Measurements from ENCODE around the gene CCDC74A.
"Not testable (repeated sequence)": the region's sequence is repeated elsewhere in the genome, so short reads cannot be mapped to it uniquely, and the experiment has no call there.

CCDC74A gene

DNA sequence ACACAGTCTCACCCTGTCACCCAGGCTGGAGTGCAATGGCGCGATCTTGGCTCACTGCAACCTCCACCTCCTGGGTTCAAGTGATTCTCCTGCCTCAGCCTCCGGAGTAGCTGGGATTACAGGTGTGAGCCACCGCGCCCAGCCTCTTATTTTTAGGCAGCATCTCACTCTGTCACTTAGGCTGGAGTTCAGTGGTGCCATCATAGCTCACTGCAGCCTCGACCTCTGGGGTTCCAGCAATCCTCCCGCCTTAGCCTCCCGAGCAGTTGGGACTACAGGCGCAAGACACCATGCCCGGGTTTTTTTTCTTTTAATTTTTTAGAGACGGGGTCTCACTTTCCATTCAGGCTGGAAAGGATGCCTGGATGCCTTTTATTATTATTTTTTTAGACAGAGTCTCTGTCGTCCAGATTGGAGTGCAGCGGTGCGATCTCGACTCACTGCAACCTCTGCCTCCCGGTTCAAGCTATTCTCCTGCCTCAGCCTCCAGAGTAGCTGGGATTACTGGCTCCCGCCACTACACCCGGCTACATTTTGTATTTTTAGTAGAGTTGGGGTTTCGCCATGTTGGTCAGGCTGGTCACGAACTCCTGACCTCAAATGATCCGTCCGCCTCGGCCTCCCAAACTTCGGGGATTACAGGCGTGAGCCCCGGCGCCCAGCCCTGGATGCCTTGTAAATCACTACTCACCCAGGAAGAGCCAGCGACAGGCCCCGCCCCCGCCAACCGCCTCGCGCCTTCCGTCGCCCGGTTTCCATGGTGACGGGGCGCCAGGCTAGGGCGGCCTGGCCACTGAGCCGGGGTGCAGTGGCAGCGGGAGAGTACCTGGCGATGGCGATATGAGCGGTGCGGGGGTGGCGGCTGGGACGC is at the start of gene CCDC74A:
CCDC74A (plus strand) TSS at position 758 of the 871 bp plus-strand sequence; CDS start at position 841, 83 bp downstream.
- DNase-seq (ENCODE audit: extremely low read depth in 1 of 2, low read depth in 1 of 2), result peak; percentile 52 to 72

DNA sequence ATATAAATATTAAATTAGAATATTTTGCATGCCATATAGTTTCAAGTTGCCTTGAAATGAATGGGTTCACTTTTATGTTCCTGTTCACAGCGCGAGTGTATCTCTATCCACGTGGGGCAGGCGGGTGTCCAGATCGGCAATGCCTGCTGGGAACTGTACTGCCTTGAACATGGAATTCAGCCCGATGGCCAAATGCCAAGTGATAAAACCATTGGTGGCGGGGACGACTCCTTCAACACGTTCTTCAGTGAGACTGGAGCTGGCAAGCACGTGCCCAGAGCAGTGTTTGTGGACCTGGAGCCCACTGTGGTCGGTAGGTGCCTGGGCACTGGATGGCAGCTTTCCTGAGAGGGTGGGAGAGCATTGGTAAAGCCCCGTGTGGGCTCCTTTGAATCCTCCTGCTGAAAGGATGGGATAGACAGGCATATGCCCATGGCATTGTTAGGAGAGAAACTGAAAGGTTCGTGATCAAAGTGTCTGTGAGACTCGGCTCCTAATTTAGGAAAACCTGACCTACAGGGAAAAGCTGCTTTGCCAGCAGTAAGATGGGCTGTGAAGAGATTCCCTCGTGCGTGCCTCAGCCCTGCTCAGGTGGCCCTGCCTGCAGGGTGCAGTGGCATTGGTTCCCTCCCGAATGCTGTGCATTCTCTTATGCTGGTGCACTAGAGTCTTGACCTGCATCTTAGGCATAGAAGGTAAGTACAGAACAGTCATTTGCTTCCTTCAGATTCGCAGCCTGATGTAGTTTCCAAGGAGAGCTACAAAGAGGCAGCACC is 49.4 kb upstream of the CCDC74A start:
- not testable (repeated sequence) for DNase-seq (ENCODE audit: extremely low read depth in 1 of 2, low read depth in 1 of 2)

DNA sequence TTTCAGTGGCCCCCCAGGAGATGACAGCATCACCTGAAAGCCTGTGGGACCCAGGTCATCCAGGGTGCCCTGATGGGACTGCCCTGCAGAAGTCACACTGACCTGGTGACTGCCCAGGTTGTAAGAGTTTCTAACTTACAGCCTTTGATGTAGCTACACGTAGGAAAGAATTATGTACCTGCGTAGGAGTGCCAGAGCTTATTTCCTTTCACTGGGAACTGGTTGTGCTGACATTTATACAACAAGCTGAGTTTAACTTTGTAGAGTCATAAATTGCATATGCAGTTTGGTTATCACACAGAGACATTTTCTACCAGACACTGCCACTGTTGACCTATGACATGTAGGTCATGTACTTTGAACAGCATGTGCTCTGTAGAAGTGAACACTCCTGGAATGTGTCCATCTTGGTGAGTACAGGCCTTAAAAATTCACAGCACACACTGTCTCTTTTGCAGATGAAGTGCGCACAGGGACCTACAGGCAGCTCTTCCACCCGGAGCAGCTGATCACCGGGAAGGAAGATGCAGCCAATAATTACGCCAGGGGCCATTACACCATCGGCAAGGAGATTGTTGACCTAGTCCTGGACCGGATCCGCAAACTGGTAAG is 48.7 kb upstream of the CCDC74A start:
- DNase-seq (ENCODE audit: extremely low read depth in 1 of 2, low read depth in 1 of 2), result not testable (repeated sequence)

DNA sequence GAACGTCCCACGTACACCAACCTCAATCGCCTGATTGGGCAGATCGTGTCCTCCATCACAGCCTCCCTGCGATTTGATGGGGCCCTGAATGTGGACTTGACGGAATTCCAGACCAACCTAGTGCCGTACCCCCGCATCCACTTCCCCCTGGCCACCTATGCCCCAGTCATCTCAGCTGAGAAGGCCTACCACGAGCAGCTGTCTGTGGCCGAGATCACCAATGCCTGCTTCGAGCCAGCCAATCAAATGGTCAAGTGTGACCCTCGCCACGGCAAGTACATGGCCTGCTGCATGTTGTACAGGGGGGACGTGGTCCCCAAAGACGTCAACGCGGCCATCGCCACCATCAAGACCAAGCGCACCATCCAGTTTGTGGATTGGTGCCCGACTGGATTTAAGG is 47.3 kb upstream of the CCDC74A start:
- not testable (repeated sequence) for DNase-seq (ENCODE audit: extremely low read depth in 1 of 2, low read depth in 1 of 2)

DNA sequence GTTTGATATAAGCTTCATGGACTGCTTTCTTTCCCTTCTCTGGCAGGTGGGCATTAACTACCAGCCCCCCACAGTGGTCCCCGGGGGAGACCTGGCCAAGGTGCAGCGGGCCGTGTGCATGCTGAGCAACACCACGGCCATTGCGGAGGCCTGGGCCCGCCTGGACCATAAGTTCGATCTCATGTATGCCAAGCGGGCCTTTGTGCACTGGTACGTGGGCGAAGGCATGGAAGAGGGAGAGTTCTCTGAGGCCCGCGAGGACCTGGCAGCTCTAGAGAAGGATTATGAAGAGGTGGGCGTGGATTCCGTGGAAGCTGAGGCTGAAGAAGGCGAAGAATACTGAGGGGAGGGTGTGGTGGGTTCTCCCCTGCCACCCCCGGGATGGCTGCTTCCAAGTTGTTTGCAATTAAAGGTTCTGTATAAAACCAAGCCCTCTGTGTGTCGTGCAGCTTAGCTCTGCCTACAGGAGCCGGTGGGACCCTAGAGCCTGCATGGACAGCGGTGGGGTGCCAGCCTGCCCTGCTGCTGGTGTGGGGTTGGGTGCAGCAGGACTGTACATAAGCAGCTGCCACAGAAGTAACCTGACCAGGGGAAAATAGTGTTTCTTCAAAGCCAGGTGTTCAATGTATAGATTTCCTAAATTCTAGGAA is 45.1 kb upstream of the CCDC74A start:
- DNase-seq (ENCODE audit: extremely low read depth in 1 of 2, low read depth in 1 of 2), result not testable (repeated sequence)

DNA sequence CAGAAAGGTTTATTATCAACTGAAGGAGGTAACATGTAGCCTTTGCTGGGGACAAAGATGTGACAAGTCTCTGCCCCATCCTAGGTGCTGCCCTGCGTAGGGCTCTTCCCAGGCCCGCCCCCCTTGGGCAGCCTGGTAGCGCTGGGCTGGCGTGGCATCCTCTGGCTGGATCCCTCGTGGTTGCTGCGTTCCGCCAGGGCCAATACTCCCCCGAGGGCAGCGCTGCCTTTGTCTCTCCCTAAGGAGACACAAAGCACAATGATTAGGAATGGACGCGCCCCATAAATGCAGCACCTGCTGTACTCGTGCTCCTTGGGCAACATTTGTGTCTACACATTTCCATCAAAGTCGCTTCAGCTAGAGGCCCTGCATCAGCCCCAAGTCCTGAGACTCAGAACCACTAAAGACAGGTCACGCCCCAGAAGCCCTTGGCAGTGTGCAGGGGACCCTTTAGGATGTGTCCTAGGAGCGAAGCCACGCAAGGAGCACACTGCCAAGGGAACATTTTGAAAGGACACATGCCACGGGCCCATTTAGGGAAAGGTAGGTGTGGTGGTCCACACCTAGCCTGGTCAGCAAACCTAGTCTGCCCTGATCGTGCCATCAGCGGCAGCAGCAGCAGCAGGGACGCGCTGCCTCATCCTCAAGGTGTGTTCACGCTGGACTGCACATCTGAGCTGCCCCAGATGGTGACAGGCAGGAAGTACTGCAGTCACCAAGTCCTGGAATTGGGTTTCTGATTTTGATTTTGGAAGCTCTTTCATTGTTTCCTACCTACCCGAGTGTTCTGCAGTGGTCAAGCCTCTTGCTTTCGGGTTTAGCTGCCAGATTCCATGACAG is 43.5 kb upstream of the CCDC74A start:
- DNase-seq (ENCODE audit: extremely low read depth in 1 of 2, low read depth in 1 of 2), result not testable (repeated sequence)

DNA sequence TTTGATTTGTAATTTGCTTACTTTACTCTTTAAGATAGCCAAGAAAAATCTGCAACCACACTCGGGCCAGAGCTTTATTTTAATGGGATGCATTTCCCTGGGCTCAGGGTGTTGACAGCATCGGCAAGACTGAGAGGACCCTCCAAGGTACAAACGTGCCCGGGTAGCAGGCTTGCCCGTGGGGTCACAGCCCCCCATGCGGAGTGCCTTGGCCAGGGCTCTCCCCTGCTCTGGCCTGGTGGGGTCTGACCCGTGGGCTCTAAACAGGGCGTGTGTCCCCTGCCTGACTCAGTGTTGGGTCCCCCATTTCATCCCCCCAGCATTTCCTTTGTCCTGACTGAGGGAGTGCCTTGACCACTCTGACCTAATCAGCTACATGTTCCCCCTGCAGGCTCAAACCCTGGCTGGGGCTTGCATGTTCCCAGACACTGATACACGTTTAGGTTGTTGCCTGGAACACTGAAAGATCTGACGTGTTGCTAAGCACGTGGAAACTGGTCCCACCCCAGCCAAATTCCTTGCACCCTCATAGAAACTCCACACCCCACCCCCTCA is 42.7 kb upstream of the CCDC74A start:
- not testable (repeated sequence) for DNase-seq (ENCODE audit: extremely low read depth in 1 of 2, low read depth in 1 of 2)

DNA sequence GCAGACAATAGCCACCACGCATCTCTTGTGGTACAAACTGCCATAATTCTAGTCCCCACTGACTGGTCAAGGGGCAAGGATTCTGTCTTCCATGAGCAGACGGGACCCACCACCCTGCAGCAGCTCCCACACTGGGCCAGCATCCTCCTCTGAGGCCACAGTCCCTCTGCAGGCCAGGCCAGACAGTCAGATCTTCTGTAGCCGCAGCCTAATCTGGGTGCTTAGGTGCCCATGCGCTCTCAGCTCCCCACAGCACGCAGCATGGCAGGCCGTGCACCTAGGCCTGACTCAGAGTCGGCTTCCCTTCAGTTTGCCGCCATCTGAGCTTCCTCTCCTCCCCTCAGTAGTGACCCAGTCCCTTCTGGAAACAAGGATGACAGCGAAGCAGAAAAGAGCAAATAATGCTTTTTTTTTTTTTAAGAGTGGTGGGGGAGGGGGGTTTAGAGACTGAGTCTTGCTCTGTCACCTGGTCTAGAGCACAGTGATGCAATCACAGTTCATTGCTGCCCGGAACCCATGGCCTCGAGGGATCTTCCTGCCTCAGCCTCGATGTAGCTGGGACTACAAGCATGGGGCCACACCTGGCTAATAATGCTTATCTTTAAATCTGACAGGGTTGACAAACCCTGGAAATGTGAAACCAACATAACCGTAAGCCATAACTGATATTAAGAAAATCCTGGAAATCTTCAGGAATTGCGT is 41.3 kb upstream of the CCDC74A start:
- not testable (repeated sequence) for DNase-seq (ENCODE audit: extremely low read depth in 1 of 2, low read depth in 1 of 2)

DNA sequence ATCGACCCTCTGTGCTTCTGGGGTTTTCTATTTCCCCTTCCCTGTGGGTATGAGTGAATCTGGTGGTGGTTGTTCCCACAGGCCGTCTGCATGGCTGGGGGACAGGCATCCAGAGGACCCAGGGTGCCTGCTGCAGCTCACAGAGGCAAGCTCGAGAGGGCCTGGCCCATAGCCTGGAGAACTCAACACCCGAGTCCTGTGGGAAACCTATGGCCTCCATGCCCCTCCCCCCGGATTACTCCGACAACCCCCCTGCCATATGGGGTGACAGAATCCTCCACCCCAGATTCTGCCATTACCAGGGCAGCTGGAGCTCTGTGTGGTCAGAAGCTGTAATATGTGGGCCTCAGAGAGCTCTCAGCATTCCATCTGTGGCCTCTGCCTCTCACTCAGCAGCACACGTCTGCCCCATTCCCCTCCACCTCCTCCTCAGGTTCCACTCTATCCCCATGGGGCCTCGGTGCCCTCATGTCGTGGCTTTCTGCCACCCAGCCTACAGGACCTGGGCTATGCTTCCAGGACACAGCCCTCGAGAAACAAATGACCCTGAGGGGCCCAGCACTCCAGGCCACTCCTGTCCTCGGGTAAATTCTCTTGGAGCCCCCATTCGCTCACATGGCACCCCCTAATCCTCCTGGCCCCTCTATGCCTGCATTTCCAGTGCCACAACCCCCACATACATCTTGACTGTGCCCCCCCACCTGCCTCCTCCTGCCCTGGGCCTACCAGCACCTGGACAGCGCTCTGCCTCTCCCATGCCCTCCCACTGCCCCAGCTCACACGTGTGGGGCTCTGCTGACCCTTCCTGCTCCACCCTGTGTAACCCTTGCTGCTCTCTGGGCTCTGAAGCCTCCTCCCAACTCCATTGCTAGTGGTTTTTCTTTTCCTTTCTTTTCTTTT is 39.1 kb upstream of the CCDC74A start:
- DNase-seq (ENCODE audit: extremely low read depth in 1 of 2, low read depth in 1 of 2), result no peak

DNA sequence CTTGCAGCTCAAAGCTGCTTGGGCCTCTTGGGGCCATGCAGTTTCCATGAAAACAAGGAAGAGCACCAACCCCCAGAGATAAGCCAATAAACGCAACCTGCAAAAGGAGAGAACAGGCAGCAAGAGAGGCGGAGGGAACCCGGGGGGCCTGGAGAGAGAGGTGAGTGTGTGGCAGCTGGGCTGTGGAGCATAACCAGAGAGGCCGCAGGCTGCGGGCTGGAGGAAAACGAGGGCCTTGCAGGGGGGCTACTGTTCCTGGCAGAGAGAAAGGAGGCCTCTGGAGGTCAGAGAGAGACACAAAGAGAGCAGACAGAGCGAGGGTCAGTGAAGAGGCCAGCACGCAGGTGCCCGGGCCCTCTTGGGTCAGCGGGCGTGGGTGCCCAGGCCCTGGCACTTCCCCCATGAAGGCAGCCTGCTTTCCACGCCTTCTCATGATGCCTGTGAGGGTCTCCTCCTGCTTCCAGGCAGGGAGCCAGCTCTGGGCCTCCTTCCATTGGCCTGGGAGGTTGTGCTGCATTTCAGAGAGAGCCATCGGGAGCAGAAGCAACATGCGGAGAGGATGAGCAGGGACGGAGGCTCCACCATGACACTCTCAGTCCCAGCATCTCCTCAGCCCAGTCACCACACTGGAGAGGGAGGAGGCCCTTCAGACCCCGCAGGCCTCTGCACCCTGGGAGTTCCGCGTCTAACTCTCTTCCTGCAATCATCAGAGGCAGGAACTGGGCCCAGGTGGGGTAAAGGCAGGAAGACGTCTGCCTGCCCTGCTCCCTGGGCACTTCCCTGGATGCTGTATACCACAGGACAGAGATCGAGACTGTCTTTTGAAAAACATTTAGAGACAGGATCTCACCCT is 36.8 kb upstream of the CCDC74A start:
- not testable (repeated sequence) for DNase-seq (ENCODE audit: extremely low read depth in 1 of 2, low read depth in 1 of 2)

DNA sequence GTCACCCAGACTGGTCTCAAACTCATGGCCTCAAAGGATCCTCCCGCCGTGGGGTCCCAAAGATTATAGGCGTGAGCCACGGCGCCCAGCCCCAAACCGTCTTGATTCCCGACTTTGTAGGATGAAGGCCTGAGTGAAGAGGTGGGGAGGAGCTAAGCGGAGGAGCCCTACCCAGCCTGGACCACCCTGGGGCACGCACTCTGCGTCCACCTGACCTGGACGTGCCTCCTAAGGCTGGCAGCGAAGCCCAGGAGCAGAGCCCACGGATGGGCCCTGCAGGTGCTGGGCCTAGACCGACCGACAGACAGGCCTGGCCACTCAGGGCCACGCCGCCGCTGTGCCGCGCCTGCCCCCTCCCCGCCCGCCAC is 36.2 kb upstream of the CCDC74A start:
- not testable (repeated sequence) for DNase-seq (ENCODE audit: extremely low read depth in 1 of 2, low read depth in 1 of 2)

DNA sequence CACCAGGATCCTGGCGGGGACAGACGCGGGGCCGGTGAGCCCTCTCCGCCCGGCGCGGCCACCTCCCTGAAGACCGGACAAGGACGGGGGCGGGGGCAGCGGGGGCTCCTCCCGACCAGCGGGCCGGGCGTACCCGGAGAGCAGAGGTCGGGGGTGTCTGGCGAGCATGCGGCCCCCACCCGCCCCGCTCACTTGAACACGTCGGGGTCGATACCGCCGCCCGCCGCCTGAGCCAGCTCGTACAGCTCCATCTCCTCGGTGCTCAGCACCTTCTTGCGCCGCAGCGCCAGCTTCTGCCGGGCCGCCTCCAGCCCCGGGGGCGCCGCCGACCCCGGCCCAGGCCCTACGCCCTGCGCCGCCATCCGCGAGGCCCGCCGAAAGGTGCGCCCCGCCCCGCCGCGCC is 35.7 kb upstream of the CCDC74A start, which contains the start of gene MZT2A:
MZT2A (minus strand) TSS at position 383 of the 403 bp plus-strand sequence; CDS start at position 362, 21 bp downstream.
- peak in 1 of 2 donors; percentile 40 for DNase-seq (ENCODE audit: extremely low read depth in 1 of 2, low read depth in 1 of 2)

DNA sequence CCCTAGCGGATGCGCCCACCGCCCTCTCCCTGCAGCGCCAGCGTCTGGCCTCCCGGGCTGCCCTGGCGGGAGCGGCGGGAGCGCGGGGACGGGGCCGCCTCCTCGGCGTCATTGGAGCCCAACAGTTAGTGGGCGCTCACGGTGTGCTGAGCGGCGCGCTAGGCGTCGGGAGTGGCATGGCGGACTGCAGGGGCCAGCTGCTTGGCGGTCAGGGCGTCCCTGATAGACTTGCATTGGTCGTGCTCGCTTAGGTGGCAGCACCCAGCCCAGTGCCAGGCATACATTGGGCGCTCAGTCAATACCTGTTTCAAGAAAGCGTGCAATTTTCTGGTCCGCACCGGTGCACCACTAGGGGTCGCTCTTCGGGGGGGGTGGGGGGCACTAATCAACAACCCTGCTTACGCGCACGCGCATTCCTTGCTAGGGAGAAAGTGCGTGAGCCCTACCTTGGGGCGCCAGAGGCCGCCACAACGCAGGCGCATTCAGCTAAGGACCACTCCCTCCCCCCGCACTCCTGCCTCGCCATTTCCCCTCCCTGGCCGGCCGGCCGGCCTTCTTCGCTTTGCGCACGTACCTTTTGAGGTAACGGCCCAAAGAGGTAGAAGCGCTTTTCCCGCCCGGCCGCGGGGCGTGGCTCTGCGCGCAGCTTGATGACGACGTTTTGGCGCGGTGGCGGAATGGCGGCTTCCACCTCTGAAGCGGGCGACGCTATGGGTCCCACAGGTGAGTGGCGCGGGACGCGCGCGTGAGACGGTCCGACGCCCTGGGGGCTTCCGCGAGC is 35.1 kb upstream of the CCDC74A start:
- DNase-seq (ENCODE audit: extremely low read depth in 1 of 2, low read depth in 1 of 2), result peak; percentile 85 to 86

DNA sequence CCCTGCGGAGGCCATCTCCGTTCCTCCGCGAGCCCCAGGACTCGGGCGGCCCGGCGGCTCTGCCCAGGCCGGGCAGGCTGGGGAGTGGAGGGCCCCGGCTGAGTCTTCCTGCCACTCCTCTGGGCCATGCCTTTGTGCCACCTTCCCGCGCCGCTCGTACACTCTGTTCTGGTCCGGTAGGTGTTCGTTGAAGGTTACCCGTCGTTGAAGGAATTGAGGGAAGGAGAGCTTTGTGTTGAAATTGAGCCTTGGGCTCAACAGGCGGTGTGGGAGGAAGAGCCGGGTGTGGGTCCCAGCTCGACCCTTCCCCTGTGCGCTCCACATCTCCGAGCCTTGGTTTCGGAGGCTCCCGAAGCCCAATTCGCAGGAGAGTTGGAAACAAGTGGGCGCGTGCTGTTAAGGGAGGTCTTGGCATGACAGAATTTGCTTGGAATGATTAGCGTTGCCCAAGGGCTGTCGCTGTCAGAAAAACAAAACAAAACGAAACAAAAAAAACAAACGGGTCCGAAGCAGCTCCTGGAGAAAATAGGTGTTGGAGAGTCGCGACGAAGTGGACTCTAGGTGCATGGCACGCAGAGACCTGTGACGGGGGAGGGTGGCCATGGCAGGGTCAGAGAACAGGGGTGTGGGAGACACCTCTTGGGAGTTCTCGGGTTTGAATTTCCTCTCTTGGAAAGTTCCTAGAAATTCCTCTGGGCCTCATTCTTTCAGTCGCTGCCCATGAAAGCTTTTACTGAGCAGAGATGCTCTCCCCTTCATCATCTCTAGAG is 34.3 kb upstream of the CCDC74A start:
- DNase-seq (ENCODE audit: extremely low read depth in 1 of 2, low read depth in 1 of 2), result no peak

DNA sequence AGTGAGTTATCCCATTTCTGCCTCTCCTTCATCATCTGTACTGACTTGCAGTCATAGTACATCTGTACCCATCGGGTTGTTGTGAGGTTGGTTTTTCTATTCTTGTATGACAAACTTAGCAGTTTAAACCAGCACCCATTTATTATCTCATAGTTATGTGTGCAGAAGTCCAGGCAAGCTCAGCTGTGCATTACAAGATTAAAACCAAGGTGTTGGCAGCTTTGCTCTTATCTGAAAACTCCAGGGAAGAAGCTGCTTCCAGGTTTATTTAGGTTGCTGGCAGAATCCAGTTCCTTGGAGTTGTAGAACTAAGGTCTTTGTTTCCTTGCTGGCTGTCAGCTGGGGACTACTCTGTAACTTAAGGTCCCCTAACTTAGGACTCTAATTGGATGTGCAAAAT is 32.2 kb upstream of the CCDC74A start:
- DNase-seq (ENCODE audit: extremely low read depth in 1 of 2, low read depth in 1 of 2), result not testable (repeated sequence)

Measured in activated CD8-positive, alpha-beta memory T cell treated with anti-CD3 and anti-CD28 coated beads for 1 hour (primary cell).